Colon (tissue), 2 donors: ENCODE results near the gene HOXA4.

Experiments
- FAIRE-seq: peaks from 2 replicates; lab custom pipeline; 2012; peaks lifted over from hg19 to GRCh38; lab: Jason Lieb, UNC
- donor health status: control.
- donor health status: control.

HOXA4 gene

GRCh38 chr7:27130540-27131389 lies at the start of gene HOXA4:
HOXA4 (minus strand) TSS chr7:27130757; CDS start chr7:27130733, 24 bp downstream.
- FAIRE-seq: no peak

- no peak for FAIRE-seq
Measured at GRCh38 chr7:27179503-27180430, 49.2 kb upstream of the HOXA4 start.

GRCh38 chr7:27179030-27179429 lies 48.5 kb upstream of the HOXA4 start:
- FAIRE-seq: no peak

GRCh38 chr7:27178366-27178765 lies 47.8 kb upstream of the HOXA4 start:
- FAIRE-seq: no peak

GRCh38 chr7:27177795-27178320 lies 47.3 kb upstream of the HOXA4 start:
- FAIRE-seq: no peak

GRCh38 chr7:27176962-27177794 lies 46.6 kb upstream of the HOXA4 start:
- FAIRE-seq: no peak

- FAIRE-seq: no peak
Measured at GRCh38 chr7:27176524-27176845, 45.9 kb upstream of the HOXA4 start.

GRCh38 chr7:27175626-27176523 lies 45.3 kb upstream of the HOXA4 start:
- no peak for FAIRE-seq

GRCh38 chr7:27174874-27175625 lies 44.5 kb upstream of the HOXA4 start:
- no peak for FAIRE-seq

GRCh38 chr7:27173956-27174873 lies 43.7 kb upstream of the HOXA4 start, which contains the start of gene HOXA10:
HOXA10 (minus strand) TSS chr7:27174320; CDS start chr7:27174306, 14 bp downstream.
- FAIRE-seq: no peak

- no peak for FAIRE-seq
Measured at GRCh38 chr7:27173511-27173955, 43.0 kb upstream of the HOXA4 start.

GRCh38 chr7:27172823-27173510 lies 42.4 kb upstream of the HOXA4 start:
- FAIRE-seq: no peak

GRCh38 chr7:27172315-27172774 lies 41.8 kb upstream of the HOXA4 start:
- FAIRE-seq: no peak

GRCh38 chr7:27171637-27172314 lies 41.2 kb upstream of the HOXA4 start:
- no peak for FAIRE-seq

- FAIRE-seq: no peak
Measured at GRCh38 chr7:27171325-27171636, 40.7 kb upstream of the HOXA4 start.

- no peak for FAIRE-seq
Measured at GRCh38 chr7:27170426-27171324, 40.1 kb upstream of the HOXA4 start.
